Esophagus muscularis mucosa (tissue), 4 donors: ENCODE results near the gene NANOS1. TPM values are rescaled to one million over a fixed set of nuclear protein-coding genes. Genes with fewer than 3 reads are reported as not detected.

Source experiments
- DNase-seq: peaks from one replicate; pipeline ENCODE4 v3.0.0-alpha.2; 2017; ENCODE audit errors: extremely low spot score
- H3K27ac ChIP-seq, 4 donors: fragments of 200-600 bp; sonication (generic); replicated peaks in 1 of 4; 1 replicate in 3 of 4; 2 replicates in 1 of 4; pipeline ENCODE4 v1.5.1; 2016 to 2019; ENCODE audit warnings: mild to moderate bottlenecking in 1 of 4
- H3K27me3 ChIP-seq, 4 donors: fragments of 200-600 bp; sonication (generic); one replicate each; pipeline versions ENCODE4 v1.5.1 to v1.6.0; 2016 to 2019
- H3K36me3 ChIP-seq, 4 donors: fragments of 200-600 bp; sonication (generic); one replicate each; pipeline ENCODE4 v1.5.1; 2016 to 2019
- H3K4me1 ChIP-seq, 4 donors: fragments of 200-600 bp; sonication (generic); one replicate each; pipeline ENCODE4 v1.5.1; 2016 to 2019
- H3K4me3 ChIP-seq, 4 donors: fragments of 200-600 bp; sonication (generic); 1 replicate in 2 of 4; 2 replicates in 2 of 4; pipeline ENCODE4 v1.5.1; 2016 to 2019; ENCODE audit warnings: mild to moderate bottlenecking in 4 of 4, moderate library complexity in 1 of 4
- H3K9me3 ChIP-seq, 4 donors: fragments of 200-600 bp; sonication (generic); 1 replicate in 3 of 4; 2 replicates in 1 of 4; pipeline ENCODE4 v1.5.1; 2016 to 2019
- CTCF ChIP-seq, 3 experiments: fragments of 200-600 bp in 2 of 3; fragments of 450-650 bp in 1 of 3; sonication (generic) in 2 of 3; IDR thresholded peaks; one replicate each; pipeline ENCODE4 v1.5.1; 2017 to 2019; ENCODE audit warnings: antibody characterized with exemption in 3 of 3, mild to moderate bottlenecking in 2 of 3, moderate library complexity in 1 of 3
- EP300 ChIP-seq: sonication (generic); formaldehyde crosslinking; IDR thresholded peaks from one replicate; pipeline ENCODE4 v1.6.1; 2017; ENCODE audit warnings: antibody characterized with exemption
- POLR2A ChIP-seq: fragments of 450-650 bp; IDR thresholded peaks from one replicate; pipeline ENCODE4 v1.6.1; 2017; ENCODE audit warnings: antibody characterized with exemption, moderate library complexity, mild to moderate bottlenecking, low read depth
- POLR2AphosphoS5 ChIP-seq, 2 donors: sonication (generic); formaldehyde crosslinking; IDR thresholded peaks; one replicate each; pipeline ENCODE4 v1.6.1; 2017; ENCODE audit warnings: antibody characterized with exemption in 2 of 2
- WGBS: methylation state at CpG from one replicate; pipeline ENCODE4 v1.1.5; 2018; 5-methylcytosine and 5-hydroxymethylcytosine counted together
- intact Hi-C: fragments of 100-400 bp; cut with DNase I; formaldehyde crosslinking; loops from one replicate; pipeline ENCODE4 v1.15.1; 2023
- total RNA-seq, 4 donors: library from RNA; depleted of rRNA; stranded (reverse); fragments of >200 nt; gene quantifications; one replicate each; pipeline versions ENCODE4 v1.1.0 to v1.2.1, GENCODE V29; 2016

The NANOS1 gene
- total RNA-seq, 4 donors from 2014 or later = 8.0 to 24.4 (median 14.6) TPM

- WGBS = 58% methylated on average over 8 of the region's 8 CpGs
- no peaks in the 10 kb centered on the region for H3K9me3 ChIP-seq
- intact Hi-C loops = loop anchor here (10.0 kb wide), 1 partner anchor 58 kb away; no protein-coding TSS in a partner anchor
- TF ChIP-seq CTCF (IDR thresholded peaks at IDR 0.05) (no peak), POLR2A (no peak), POLR2AphosphoS5 (IDR thresholded peaks at IDR 0.05) (no peak), EP300 (no peak)
- H3K27me3 ChIP-seq = no peaks in the 10 kb centered on the region
- no peaks in the 10 kb centered on the region for H3K36me3 ChIP-seq
- peaks cover 25 to 53% (median 34%) of the 10 kb centered on the region in 4 donors for H3K4me1 ChIP-seq
- DNase-seq = peak; percentile 78
- no peak overlapping the region for H3K4me3 ChIP-seq
- peak overlapping the region in 1 of 4 donors; percentile 27 for H3K27ac ChIP-seq
These were observed 6.5 kb upstream of the NANOS1 start for GRCh38 chr10:119022846-119023552.

GRCh38 chr10:119023553-119023868 lies 6.0 kb upstream of the NANOS1 start:
- no peaks in the 10 kb centered on the region for H3K9me3 ChIP-seq
- H3K27me3 ChIP-seq = no peaks in the 10 kb centered on the region
- intact Hi-C loops = loop anchor here (10.0 kb wide), 1 partner anchor 59 kb away; no protein-coding TSS in a partner anchor
- 65% methylated on average over 2 of the region's 8 CpGs for WGBS
- no peak overlapping the region for H3K4me3 ChIP-seq
- peaks cover 25 to 57% (median 35%) of the 10 kb centered on the region in 4 donors for H3K4me1 ChIP-seq
- no peak for TF ChIP-seq CTCF (IDR thresholded peaks at IDR 0.05)
- TF ChIP-seq POLR2AphosphoS5 (IDR thresholded peaks at IDR 0.05) = no peak
- no peak for TF ChIP-seq EP300
- no peak for TF ChIP-seq POLR2A
- H3K36me3 ChIP-seq = no peaks in the 10 kb centered on the region
- DNase-seq = no peak
- H3K27ac ChIP-seq = peak overlapping the region in 1 of 4 donors; percentile 27

- Histone ChIP-seq H3K27ac (peak overlapping the region; percentile 87 to 92 (median 88)), H3K36me3 (no peaks in the 10 kb centered on the region), H3K4me1 (peaks cover 31 to 67% (median 42%) of the 10 kb centered on the region in 4 donors), H3K27me3 (no peaks in the 10 kb centered on the region), H3K4me3 (no peak overlapping the region), H3K9me3 (no peaks in the 10 kb centered on the region)
- WGBS = 53% methylated on average over 6 of the region's 6 CpGs
- TF ChIP-seq EP300 (no peak), CTCF (IDR thresholded peaks at IDR 0.05) (no peak), POLR2A (no peak), POLR2AphosphoS5 (IDR thresholded peaks at IDR 0.05) (no peak)
- intact Hi-C loops = loop anchor here (10.0 kb wide), 1 partner anchor 60 kb away; no protein-coding TSS in a partner anchor
- peak; percentile 79 for DNase-seq
These were observed 4.6 kb upstream of the NANOS1 start for GRCh38 chr10:119024882-119025281.

GRCh38 chr10:119025336-119025735 lies 4.2 kb upstream of the NANOS1 start:
- no peaks in the 10 kb centered on the region for H3K27me3 ChIP-seq

More at GRCh38 chr10:119025336-119025735, 4.2 kb upstream of the NANOS1 start:
- WGBS = 40% methylated on average over 3 of the region's 7 CpGs
- Histone ChIP-seq H3K27ac (peak overlapping the region; percentile 87 to 92 (median 88)), H3K9me3 (no peaks in the 10 kb centered on the region), H3K4me1 (peaks cover 31 to 70% (median 43%) of the 10 kb centered on the region in 4 donors), H3K36me3 (no peaks in the 10 kb centered on the region), H3K4me3 (no peak overlapping the region)
- DNase-seq = peak; percentile 92
- intact Hi-C loops = loop anchor here (10.0 kb wide), 1 partner anchor 61 kb away; no protein-coding TSS in a partner anchor
- TF ChIP-seq POLR2AphosphoS5 (IDR thresholded peaks at IDR 0.05) = peak; percentile 49 to 71
- TF ChIP-seq POLR2A = no peak
- TF ChIP-seq EP300 = no peak
- TF ChIP-seq CTCF (IDR thresholded peaks at IDR 0.05) = peak in 1 of 3 experiments; percentile 14
